GM06990 (cell line): Measurements from ENCODE around the gene GMNN.
"Not testable (repeated sequence)": the region's sequence is repeated elsewhere in the genome, so short reads cannot be mapped to it uniquely, and the experiment has no call there.

Experiments used
- DNase-seq: peaks from one replicate; pipeline ENCODE4 v3.0.0-alpha.2; 2011; ENCODE audit not compliant: insufficient read length; ENCODE audit errors: extremely low read depth
- H3K27me3 ChIP-seq: replicated peaks from 2 replicates; pipeline ENCODE4 v1.6.0; 2011; ENCODE audit warnings: low read length; ENCODE audit not compliant: control insufficient read depth, insufficient read depth
- H3K36me3 ChIP-seq: 2 replicates; pipeline ENCODE4 v1.5.1; 2011; ENCODE audit warnings: low read length; ENCODE audit not compliant: control insufficient read depth, insufficient read depth
- H3K4me3 ChIP-seq: replicated peaks from 2 replicates; pipeline ENCODE4 v1.5.1; 2011; ENCODE audit warnings: low read depth, mild to moderate bottlenecking, control low read depth, low read length
- TF ChIP-seq, protein P1 (sequence below): IDR thresholded peaks from 2 replicates; pipeline ENCODE4 v1.5.1; 2011; ENCODE audit warnings: low read length, control low read depth, mild to moderate bottlenecking, inconsistent platforms; ENCODE audit not compliant: insufficient read depth, poor library complexity, severe bottlenecking

The GMNN gene

DNA sequence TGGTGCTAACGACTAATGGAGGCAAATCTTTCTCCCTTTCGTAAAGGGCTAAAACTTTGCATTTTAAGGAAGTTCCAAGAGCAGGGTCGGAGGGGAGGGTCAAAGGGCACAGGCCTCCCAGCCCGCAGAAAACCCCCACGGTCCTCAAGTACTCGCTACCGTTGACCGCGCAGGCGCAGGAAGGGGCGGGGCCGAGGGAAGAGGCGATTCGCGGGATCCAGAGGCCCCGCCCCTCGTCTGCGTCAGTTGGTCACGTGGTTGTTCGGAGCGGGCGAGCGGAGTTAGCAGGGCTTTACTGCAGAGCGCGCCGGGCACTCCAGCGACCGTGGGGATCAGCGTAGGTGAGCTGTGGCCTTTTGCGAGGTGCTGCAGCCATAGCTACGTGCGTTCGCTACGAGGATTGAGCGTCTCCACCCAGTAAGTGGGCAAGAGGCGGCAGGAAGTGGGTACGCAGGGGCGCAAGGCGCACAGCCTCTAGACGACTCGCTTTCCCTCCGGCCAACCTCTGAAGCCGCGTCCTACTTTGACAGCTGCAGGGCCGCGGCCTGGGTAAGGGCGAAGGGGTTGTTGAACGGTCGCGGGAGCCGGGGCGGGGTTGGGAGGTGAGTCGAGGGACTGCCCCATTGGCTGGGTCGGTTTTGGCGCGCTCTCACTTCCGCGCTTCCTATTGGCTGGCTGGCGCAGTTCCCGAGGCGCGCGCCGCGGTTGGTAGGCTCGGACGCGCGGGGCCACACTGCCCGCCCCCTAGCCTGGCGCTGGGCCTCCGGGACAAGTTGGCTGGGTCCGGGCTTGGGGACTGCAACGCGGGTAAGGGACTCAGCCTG is at the start of gene GMNN:
Gene GMNN, plus strand, starts transcription at position 242 of the 824 bp plus-strand sequence. CDS start 2,310 bp downstream, outside the sequence.
- Histone ChIP-seq H3K4me3 (peak within 1 kb of the TSS; percentile 90), H3K36me3 (no peaks in the 10 kb centered on the region), H3K27me3 (no peaks in the 10 kb centered on the region)
- DNase-seq, result peak; percentile 96
- TF ChIP-seq, protein P1, sequence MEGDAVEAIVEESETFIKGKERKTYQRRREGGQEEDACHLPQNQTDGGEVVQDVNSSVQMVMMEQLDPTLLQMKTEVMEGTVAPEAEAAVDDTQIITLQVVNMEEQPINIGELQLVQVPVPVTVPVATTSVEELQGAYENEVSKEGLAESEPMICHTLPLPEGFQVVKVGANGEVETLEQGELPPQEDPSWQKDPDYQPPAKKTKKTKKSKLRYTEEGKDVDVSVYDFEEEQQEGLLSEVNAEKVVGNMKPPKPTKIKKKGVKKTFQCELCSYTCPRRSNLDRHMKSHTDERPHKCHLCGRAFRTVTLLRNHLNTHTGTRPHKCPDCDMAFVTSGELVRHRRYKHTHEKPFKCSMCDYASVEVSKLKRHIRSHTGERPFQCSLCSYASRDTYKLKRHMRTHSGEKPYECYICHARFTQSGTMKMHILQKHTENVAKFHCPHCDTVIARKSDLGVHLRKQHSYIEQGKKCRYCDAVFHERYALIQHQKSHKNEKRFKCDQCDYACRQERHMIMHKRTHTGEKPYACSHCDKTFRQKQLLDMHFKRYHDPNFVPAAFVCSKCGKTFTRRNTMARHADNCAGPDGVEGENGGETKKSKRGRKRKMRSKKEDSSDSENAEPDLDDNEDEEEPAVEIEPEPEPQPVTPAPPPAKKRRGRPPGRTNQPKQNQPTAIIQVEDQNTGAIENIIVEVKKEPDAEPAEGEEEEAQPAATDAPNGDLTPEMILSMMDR, result no peak

DNA sequence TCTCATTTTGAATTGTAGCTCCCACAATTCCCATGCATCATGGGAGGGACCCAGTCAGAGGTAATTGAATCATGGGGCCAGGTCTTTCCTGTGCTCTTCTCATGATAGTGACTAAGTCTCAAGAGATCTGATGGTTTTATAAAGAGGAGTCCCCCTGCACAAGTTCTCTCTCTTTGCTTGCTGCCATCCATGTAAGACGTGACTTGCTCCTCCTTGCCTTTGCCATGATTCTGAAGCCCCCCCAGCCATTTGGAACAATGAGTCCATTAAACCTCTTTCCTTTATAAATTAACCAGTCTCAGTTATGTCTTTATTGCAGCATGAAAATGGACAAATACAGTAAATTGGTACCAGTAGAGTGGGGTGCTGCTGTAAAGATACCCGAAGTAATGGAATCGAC is 44.1 kb upstream of the GMNN start:
- not testable (repeated sequence) for H3K36me3 ChIP-seq, DNase-seq, H3K27me3 ChIP-seq, H3K4me3 ChIP-seq

DNA sequence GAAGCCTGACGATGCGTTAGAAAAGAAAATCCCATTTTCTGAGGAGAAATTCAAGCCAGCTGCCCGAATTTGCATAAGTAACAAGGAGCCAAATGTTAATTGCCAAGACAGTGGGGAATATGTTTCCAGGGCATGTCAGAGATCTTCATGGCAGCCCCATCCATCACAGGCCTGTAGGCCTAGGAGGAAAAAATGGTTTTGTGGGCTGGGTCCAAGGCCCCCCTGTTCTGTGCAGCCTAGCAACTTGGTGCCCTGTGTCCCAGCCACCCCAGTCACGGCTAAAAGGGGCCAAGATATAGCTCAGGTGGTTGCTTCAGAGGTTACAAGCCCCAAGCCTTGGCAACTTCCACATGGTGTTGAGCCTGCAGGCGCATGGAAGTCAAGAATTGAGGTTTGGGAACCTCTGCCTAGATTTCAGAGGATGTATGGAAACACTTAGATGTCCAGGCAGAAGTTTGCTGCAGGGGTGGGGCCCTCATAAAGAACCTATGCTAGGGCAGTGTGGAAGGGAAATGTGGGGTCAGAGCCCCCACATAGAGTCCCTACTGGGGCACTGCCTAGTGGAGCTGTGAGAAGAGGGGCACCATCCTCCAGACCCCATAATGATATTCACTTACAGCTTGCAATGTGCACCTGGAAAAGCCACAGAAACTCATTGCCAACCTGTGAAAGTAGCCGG is 43.1 kb upstream of the GMNN start:
- not testable (repeated sequence) for H3K27me3 ChIP-seq, H3K4me3 ChIP-seq, H3K36me3 ChIP-seq, DNase-seq

DNA sequence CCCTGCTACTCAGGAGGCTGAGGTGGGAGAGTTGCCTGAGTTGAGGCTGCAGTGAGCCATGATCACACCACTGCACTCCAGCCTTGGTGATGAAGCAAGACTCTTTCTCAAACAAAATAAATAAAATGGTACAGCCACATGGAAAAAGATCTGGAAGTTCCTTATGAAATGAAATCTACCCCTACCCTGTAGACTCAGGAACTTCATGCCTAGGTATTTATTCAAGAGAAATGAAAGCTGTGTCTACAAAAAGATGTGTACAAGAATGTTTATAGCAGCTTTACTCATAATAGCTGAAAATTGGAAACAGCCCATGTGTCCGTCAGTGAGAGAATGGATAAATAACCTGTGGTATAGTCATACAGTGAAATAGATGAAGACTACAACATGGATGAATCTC is 40.6 kb upstream of the GMNN start:
- no peaks in the 10 kb centered on the region for H3K36me3 ChIP-seq
- TF ChIP-seq, protein P1, result no peak
- no peak overlapping the region for H3K4me3 ChIP-seq
- H3K27me3 ChIP-seq, result no peaks in the 10 kb centered on the region
- no peak for DNase-seq

DNA sequence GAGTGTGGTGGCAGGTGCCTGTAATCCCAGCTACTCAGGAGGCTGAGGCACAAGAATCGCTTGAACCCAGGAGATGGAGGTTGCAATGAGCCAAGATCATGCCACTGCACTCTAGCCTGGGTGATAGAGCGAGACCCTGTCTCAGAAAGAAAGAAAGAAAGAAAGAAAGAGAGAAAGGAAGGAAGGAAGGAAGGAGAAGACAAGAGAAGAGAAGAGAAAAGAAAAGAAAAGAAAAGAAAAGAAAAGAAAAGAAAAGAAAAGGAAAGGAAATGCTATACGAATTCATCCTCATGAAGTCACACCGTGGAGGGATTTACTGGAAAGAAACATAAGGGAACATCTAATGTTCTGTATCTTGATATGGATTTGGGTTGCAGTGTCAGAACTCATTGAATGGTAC is 40.0 kb upstream of the GMNN start:
- DNase-seq, H3K27me3 ChIP-seq, H3K36me3 ChIP-seq, H3K4me3 ChIP-seq: not testable (repeated sequence)

DNA sequence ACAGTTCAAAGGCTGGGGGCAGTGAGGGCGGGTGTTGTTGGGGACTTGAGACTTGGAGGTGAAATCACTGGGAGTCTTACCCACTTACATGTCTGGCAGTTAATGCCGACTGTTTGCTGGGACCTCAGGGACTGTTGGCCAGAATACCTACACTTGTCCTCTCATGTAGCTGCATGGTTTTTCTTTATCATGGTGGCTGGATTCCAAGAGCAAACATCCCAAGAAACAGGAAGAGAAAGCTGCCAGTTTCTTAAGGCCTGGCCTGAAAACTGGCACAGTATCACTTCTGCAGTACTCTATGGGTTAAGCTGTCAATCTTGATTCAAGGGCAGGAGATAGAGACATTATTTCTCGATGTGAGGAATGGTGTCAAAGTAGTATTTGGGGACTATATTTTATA is 36.0 kb upstream of the GMNN start:
- Histone ChIP-seq H3K27me3 (no peaks in the 10 kb centered on the region), H3K4me3 (no peak overlapping the region), H3K36me3 (no peaks in the 10 kb centered on the region)
- no peak for DNase-seq
- TF ChIP-seq, protein P1, result no peak

DNA sequence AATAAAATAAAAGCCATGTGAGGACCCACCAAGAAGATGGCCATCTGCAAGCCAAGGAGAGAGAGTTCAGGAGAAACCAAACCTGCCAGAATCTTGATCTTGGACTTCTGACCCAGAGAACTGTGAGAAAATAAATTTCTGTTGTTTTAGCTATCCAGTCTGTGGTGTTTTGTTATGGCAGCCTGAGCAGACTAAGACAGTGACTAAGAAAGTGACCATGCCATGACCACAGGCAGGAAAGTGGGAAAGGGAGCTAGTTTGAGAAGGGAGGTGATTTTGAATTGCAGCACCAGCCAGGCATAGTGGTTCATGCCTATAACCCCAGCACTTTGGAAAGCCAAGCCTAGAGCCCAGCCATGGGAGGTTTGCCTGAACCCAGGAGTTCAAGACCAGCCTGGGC is 33.9 kb upstream of the GMNN start:
- no peak for DNase-seq
- H3K4me3 ChIP-seq, result no peak overlapping the region
- no peaks in the 10 kb centered on the region for H3K27me3 ChIP-seq
- TF ChIP-seq, protein P1, result no peak
- no peaks in the 10 kb centered on the region for H3K36me3 ChIP-seq
